A549 treated with dexamethasone at 1 μM for 4 hours (cell line): ENCODE data around the gene STEAP1B. TPM values are rescaled to one million over a fixed set of nuclear protein-coding genes. Genes with fewer than 3 reads are reported as not detected.

ENCODE experiments used
- total RNA-seq: library from RNA; stranded (reverse); fragments of 200-300 nt; extraction: Qiagen RNA extraction; gene quantifications from 5 replicates; pipeline ENCODE4 v1.2.3, GENCODE V29; 2022

Gene STEAP1B
- total RNA-seq: 0.09 to 0.14 TPM (median 0.12 TPM) in 4 of 5 replicates, not detected in the other

DNA sequence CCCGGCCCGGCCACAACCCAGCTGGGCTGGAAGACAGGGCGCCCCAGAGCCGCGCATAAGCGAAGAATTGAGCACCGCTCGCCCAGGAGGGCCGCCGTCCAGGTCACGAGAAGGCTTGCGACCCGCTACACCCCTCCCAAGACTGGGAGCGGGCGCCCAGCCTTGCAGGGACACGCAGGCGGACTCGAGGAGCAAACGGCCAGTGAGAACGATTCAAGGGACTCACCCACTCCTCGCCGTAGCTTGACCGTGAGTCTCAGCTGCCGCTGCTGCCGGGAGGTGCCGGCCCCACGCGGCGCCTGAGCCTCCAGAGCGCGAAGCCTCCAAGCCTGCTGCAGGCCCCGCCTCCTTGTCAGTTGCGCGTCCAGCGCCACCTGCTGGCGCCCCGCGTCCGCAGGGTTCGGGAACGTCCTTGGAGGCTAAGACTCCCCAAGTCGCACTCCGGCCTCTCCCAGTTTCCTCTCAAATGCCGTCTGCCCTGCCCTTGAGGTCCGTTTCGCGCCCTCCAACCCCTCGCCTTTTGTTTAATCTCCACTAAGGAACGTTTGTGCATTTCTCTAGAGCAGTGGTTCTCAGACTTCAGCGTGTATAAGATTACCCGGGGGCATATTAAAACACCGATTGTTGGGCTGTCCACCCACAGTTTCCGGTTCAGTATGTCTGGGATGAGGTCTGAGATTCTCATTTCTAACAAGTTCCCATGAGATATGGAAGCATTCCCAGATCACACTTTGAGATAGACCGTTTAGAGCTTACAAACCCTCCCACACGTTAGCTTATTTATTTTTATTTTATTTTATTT, at the start of gene STEAP1B:
Gene STEAP1B, minus strand, starts transcription at position 301 of the 802 bp plus-strand sequence. CDS start 5,333 bp downstream, outside the sequence.

Other genes starting within 250 kb of the STEAP1B start
- 0.14 to 0.29 TPM (median 0.17 TPM) in 5 replicates for gene RAPGEF5, start 143.0 kb downstream of the STEAP1B start, total RNA-seq
- gene IL6, start 227.0 kb upstream of the STEAP1B start, total RNA-seq: 0.40 to 1.6 TPM (median 0.66 TPM) in 5 replicates